Left colon (tissue), 2 donors: ENCODE results near the gene TAF6L. TPM values are rescaled to one million over a fixed set of nuclear protein-coding genes. Genes with fewer than 3 reads are reported as not detected.

Source experiments
- microRNA-seq, 2 donors: library from miRNA; unstranded; fragments of <30 nt; microRNA quantifications; one replicate each; pipeline versions ENCODE4 v1.1.0 to v1.2.0, GENCODE V29; 2020
- total RNA-seq, 2 donors: library from RNA; stranded (reverse); fragmentation: NEBNext Ultra II Directional; extraction: Animal tissue kit (Norgen Biotek cat#: 25700); gene quantifications; one replicate each; pipeline ENCODE4 v1.2.1, GENCODE V29; 2021
- donor health status: DM: no; HTN: no; CAD: no.
- donor health status: DM: yes; HTN: yes; CAD: no.

The TAF6L gene
- total RNA-seq, 2 donors from 2014 or later = 16.9 to 18.3 TPM

Small RNA genes within 50 kb of the gene (microRNA-seq; reads per million reads assigned to microRNA genes)
- 0 to 1.4 reads per million in 2 donors for gene MIR6514
- gene MIR6748 = 0 reads per million in 2 donors

Other genes starting within 250 kb of the TAF6L start
- gene AHNAK, start 224.6 kb upstream of the TAF6L start, total RNA-seq = 100 to 1,000 TPM; 629 to 631 TPM
- 1,000 to 10,000 TPM; 1,192 to 1,207 TPM for gene EEF1G, start 197.5 kb upstream of the TAF6L start, total RNA-seq
- 10 to 100 TPM; 14.0 to 14.7 TPM for gene TUT1, start 179.9 kb upstream of the TAF6L start, total RNA-seq
- gene MTA2, start 169.5 kb upstream of the TAF6L start, total RNA-seq = 10 to 100 TPM; 84.5 to 96.6 TPM
- gene EML3, start 158.6 kb upstream of the TAF6L start, total RNA-seq = 10 to 100 TPM; 45.4 to 57.9 TPM
- 1 to 10 TPM; 2.0 to 3.2 TPM for gene ROM1, start 158.1 kb upstream of the TAF6L start, total RNA-seq
- 10 to 100 TPM; 27.0 to 28.8 TPM for gene B3GAT3, start 149.4 kb upstream of the TAF6L start, total RNA-seq
- 100 to 1,000 TPM; 214 to 270 TPM for gene GANAB, start 124.8 kb upstream of the TAF6L start, total RNA-seq
- 10 to 100 TPM; 16.6 to 17.1 TPM for gene INTS5, start 118.1 kb upstream of the TAF6L start, total RNA-seq
- gene C11orf98, start 106.2 kb upstream of the TAF6L start, total RNA-seq = 10 to 100 TPM; 53.9 to 65.0 TPM
- gene CSKMT, start 106.1 kb upstream of the TAF6L start, total RNA-seq = 10 to 100 TPM; 14.0 to 15.1 TPM
- gene UQCC3, start 99.7 kb upstream of the TAF6L start, total RNA-seq = 10 to 100 TPM; 13.2 to 13.3 TPM
- gene LBHD1, start 99.1 kb upstream of the TAF6L start, total RNA-seq = 10 to 100 TPM in 1 of 2 donors, 1 to 10 TPM in 1; 6.5 to 12.8 TPM
- 10 to 100 TPM; 66.9 to 88.9 TPM for gene UBXN1, start 92.3 kb upstream of the TAF6L start, total RNA-seq
- gene LRRN4CL, start 81.9 kb upstream of the TAF6L start, total RNA-seq = 1 to 10 TPM; 2.2 to 3.6 TPM
- gene BSCL2, start 64.0 kb upstream of the TAF6L start, total RNA-seq = 10 to 100 TPM; 38.8 to 53.2 TPM
- gene GNG3, start 63.7 kb upstream of the TAF6L start, total RNA-seq = under 1 TPM in 1 of 2 donors, not detected in 1; 0.81 TPM
- gene HNRNPUL2, start 43.9 kb upstream of the TAF6L start, total RNA-seq = 10 to 100 TPM; 47.5 to 54.2 TPM
- 10 to 100 TPM; 27.3 to 34.9 TPM for gene TTC9C, start 42.9 kb upstream of the TAF6L start, total RNA-seq
- gene ZBTB3, start 17.2 kb upstream of the TAF6L start, total RNA-seq = 10 to 100 TPM; 11.5 to 14.5 TPM
- 10 to 100 TPM; 39.9 to 42.1 TPM for gene POLR2G, start 9.8 kb upstream of the TAF6L start, total RNA-seq
- 10 to 100 TPM; 50.9 to 58.2 TPM for gene TMEM179B, start 16.0 kb downstream of the TAF6L start, total RNA-seq
- gene TMEM223, start 20.6 kb downstream of the TAF6L start, total RNA-seq = 10 to 100 TPM; 18.5 to 22.6 TPM
- gene NXF1, start 34.0 kb downstream of the TAF6L start, total RNA-seq = 10 to 100 TPM; 50.4 to 51.0 TPM
- gene STX5, start 60.7 kb downstream of the TAF6L start, total RNA-seq = 10 to 100 TPM; 37.7 to 39.6 TPM
- gene TEX54, start 61.4 kb downstream of the TAF6L start, total RNA-seq = not detected
- 10 to 100 TPM; 31.3 to 38.9 TPM for gene WDR74, start 68.2 kb downstream of the TAF6L start, total RNA-seq
- 100 to 1,000 TPM in 1 of 2 donors, 10 to 100 TPM in 1; 98.8 to 107 TPM for gene SLC3A2, start 109.5 kb downstream of the TAF6L start, total RNA-seq
- under 1 TPM; 0.84 to 0.98 TPM for gene CHRM1, start 150.0 kb downstream of the TAF6L start, total RNA-seq
- not detected for gene SLC22A6, start 213.6 kb downstream of the TAF6L start, total RNA-seq
- not detected for gene SLC22A8, start 244.4 kb downstream of the TAF6L start, total RNA-seq